GM18951 (cell line): ENCODE measurements around the gene THAP2.
"Not testable (repeated sequence)": the region's sequence is repeated elsewhere in the genome, so short reads cannot be mapped to it uniquely, and the experiment has no call there.

Experiments
- POLR2A ChIP-seq: IDR thresholded peaks from 4 replicates; pipeline ENCODE4 v1.6.1; 2011; ENCODE audit warnings: mild to moderate bottlenecking; ENCODE audit not compliant: insufficient read length, insufficient read depth; ENCODE audit errors: extremely low read depth
- in situ Hi-C: fragments of 300-500 bp; cut with MboI; formaldehyde crosslinking; loops from one replicate; pipeline ENCODE4 v1.12.0; 2022; ENCODE audit warnings: low sequenced_read_pairs, mixed read lengths, inconsistent platforms; ENCODE audit not compliant: unreplicated experiment

THAP2 gene

DNA sequence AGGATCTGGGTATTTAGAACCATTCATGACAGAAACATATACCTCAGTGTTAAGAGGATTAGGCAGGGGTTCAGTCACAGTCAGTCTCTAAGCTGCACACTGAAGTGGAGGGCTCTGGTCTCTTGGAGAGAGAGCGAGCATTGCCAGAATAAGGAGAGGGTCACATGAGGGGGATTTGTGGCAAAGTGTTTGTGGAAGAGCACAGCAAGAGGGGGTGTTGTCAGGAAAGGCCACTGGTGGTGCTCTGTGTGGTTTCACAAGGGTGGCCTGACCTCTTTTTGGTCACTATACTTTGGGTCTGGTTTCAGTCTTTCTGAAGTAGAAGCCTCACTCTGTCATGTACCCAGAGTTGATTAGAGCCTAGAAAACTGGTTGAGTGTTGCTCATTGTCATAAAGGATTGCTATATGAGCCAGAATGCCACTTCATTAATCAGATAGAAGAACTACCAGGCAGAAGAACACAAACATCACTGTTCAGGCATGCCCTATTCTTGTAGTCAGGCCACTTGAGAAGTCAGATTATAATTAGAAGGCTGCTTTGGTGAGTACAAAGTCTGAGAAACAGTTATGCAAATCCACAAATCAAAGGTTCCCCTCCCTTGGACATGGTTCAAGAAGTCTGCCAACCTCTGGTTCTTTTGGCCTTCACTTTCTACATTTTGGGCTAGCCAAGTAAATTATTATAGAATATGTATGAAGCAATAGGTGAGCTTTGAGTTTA, 30.2 kb downstream of the THAP2 start:
- in situ Hi-C loops: no loop called here
- TF ChIP-seq POLR2A: peak; percentile 17

DNA sequence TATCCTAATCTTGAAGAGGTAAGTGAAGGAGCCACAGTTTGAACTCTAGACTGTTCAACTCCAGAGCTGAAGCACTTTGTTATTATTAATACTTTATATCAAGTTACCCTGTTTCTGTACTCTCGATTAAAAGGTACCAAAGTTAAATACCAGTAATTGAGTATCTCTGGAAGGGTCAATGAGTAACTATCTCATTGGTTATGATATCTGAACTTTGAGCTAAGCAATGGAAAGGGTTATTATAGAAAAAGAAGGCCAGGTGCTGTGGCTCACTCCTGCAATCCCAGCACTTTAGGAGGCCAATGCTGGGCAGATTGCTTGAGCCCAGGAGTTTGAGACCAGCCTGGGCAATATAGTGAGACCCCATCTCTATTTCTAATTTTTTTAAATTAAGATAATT, 31.7 kb downstream of the THAP2 start:
- TF ChIP-seq POLR2A: no peak
- in situ Hi-C loops: no loop called here

DNA sequence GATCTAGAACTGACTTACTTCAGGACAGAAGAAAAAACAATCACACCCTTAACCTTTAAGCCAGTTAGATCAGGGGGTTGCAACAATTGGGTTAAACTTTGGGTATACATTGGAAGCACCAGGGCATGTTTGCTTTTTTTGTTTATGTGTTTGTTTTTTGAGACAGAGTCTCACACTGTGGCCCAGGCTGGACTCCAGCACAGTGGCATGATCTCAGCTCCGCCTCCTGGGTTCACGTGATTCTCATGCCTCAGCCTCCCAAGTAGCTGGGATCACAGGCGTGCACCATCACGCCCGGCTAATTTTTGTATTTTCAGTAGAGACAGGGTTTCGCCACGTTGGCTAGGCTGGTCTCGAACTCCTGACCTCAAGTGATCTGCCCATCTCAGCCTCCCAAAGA, 38.1 kb downstream of the THAP2 start:
- in situ Hi-C loops: not testable (repeated sequence)

DNA sequence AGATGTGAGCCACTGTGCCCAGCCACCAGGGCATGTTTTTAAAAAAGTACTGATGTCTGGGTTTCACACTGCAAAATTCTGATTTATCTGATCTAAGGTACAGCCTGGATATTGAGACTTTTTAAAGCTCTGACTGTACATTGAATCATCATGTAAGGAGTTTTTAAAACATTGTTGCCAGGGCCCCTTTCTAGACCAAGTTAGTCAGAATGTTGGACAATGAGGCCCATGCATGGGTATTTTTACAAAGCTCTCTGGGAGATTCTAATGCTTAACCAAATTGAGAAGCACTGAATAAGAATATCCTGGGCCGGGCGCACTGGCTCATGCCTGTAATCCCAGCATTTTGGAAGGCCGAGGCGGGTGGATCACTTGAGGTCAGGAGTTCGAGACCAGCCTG, 38.5 kb downstream of the THAP2 start:
- no peak for TF ChIP-seq POLR2A
- in situ Hi-C loops: no loop called here

DNA sequence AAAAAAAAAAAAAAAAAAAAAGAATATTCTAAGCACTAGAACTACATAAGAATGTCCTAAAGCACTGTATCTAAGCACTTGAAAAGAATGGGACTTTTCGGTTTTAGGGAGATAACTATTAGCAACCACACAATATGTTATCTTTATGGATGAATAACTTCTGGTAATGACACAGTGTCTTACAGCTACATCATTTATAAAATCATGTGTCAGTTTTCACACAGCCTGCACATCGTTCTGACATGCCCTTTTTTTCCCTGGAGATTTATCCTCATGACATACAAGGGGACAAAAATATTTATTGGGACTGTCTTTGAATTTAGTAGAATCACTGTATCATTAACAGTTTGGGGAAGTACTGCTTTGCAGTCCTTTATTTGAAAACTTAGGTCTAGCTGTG, 39.1 kb downstream of the THAP2 start:
- in situ Hi-C loops: no loop called here
- TF ChIP-seq POLR2A: no peak

DNA sequence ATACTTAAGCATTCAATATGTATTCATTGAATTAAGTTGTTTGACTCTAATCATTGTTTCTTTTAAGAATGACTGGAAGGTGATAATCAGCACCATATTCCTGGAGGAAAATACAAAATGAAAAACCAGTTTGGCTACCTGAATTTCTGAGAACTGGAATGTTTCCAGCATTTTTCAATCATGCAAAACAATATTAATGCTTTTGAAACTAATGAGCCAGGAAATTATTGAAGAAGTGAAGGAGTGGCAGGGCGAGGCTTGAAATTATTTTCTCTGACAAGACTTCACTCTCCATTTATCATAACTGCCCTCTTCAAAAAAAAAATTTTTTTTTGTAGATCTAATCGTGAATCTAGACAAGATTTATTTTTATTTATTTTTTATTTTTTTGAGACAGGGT, 40.8 kb downstream of the THAP2 start:
- in situ Hi-C loops: no loop called here
- TF ChIP-seq POLR2A: no peak

DNA sequence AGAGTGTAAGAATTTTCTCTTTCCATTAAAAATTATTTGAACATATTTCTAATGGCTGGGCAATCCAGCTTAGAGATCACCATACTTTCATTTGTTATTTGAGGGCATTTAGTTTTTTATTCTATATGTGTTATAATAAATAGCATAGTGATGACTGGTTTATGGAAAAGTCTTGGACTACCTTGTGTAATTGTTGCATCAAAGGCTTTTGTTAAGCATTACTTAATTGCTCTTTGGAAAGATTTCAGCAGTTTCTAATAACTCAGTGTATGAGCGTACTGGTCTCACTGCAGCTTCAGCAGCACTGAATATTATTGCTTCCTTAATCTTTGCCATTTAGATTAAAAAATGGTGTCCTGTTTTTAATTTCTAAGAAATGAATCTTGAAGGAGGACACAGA, 44.6 kb downstream of the THAP2 start:
- TF ChIP-seq POLR2A: no peak
- in situ Hi-C loops: no loop called here

DNA sequence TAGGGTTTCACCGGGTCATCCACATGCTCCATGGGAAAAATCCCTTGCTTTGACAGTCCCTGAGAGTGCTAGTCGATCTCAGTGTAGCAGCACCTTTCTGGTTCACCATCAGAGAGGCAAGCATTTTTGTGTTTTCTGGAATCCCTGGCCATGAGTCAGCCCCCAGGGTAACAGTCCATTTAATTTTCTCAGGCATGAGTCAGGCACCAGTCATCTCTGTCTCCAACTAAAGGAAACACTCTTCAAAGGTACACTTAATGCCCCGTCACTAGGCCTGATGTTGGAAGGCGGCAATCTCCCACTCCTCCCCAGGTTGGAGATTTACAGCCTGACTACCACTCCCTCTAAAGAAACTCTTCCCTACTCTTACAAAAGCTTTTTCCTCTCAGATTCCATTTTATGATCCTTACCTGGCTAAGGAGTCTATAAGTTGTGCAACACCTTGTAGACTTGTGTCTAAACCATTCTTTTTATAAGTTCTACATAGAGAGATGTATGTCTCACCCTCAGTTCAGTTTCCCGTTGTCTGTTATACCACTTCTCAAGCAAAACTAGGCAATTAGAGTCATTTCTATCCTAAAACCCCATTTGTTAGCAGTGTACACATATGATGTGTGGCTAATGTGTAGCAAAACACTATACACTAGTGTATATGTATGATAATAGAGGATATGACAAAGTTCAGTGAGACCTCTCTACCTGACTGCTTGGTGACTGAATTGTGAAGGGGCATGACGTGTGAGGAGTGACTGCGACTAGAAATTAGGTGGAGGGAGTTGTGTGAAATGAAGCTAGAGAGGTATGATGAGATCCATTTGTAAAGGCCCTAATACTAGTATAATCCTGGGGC, 46.4 kb downstream of the THAP2 start:
- no peak for TF ChIP-seq POLR2A
- in situ Hi-C loops: no loop called here

DNA sequence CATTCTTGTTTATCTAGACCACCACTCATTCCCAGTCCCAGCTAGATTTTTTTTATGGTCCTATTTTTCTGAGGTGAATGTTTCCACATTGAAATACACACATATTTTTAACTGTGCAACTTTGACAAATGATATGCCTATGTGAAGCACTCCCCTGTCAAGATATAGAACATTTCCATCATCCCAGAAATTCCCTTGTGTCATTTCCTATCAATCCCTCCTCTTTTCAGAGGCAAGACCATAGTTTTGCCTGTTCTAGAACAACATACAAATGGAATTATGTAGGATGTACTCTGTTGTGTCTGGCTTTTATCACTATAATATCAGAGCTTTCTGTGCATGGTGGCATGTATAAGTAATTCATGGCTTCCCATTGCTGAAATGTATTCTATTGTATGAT, 54.5 kb downstream of the THAP2 start:
- no peak for TF ChIP-seq POLR2A
- in situ Hi-C loops: no loop called here

DNA sequence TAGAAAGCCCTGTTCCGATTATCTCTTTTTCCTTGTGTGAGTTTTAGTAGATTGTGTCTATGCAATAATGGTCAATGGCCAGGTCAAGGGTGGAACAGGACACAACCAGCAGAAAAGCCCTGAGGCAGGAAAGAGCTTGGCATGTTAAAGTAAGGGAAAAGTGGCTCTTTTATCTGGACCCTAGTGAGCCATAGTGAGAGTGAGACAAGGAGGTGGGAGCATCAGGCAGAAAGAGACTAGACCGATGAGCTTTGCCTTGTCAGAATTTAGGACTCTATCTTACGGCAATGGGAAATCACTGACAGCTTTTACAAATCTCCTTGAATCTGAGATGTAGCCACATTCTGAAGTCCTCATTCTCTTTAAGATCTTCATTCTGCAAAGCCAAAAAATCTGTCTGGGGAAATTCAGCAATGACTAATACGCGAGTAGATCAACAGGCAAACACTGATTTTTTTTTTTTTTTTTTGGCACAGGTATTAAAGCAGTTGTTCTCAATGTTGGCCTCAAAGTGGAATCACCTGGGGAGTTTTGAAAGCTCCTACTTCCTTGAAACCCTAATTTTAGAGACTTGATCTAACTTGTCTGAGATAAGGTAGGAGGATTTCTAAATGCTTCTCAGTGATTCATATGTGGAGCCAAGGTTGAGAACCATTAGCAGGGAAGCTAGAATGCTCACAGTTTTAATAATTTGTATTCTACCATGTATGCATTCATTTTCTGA, 55.7 kb downstream of the THAP2 start:
- in situ Hi-C loops: no loop called here
- no peak for TF ChIP-seq POLR2A

DNA sequence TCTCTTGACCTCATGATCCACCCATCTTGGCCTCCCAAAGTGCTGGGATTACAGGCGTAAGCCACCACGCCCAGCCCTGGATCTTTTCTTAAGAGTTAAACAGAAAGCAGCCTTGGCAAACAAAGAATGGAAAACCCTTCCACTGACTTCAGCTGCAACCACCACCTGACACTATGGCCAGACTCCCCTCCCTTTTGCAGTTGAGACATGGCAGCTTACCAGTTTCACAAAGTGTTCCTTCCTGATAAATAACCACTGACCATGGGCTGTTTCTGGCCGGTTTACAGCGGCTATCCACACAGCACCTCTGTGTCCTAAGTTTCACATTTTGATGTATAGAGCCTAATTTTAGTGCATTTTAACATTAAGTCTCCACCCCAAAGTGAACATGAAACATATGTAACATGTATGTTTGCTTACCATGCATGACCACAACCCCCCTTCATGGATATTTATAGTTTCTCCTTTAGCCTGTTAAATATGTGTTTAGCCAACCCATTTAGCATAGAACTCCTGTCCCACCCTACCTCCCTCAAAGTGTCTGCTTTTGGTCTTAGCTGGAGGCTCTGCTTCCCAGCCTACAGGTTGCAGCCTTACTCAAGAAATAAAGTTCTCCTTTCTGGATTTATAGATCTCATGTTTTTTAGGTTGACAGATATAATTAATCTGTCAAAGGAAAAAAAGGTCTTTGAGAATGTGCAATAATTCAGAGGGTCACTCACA, 57.8 kb downstream of the THAP2 start:
- TF ChIP-seq POLR2A: no peak
- in situ Hi-C loops: no loop called here

DNA sequence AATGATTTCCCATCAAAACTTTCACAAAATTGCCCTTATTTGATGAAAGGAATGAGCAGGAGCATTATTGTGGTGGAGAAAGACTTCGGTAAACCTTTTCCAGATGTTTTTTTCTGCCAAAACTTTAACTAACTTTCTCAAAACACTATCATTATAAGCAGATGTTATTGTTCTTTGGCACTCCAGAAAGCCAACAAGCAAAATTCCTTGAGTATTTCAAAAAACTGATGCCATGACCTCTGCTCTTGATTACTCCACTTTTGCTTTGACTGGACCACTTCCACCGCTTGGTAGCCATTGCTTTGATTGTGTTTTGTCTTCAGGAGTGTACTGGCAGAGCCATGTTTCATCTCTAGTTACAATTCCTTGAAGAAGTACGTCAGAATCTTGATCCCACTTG, 60.9 kb downstream of the THAP2 start:
- TF ChIP-seq POLR2A: no peak
- in situ Hi-C loops: loop anchor here (25.0 kb wide), 1 partner anchor 313 kb away; no protein-coding TSS in a partner anchor

DNA sequence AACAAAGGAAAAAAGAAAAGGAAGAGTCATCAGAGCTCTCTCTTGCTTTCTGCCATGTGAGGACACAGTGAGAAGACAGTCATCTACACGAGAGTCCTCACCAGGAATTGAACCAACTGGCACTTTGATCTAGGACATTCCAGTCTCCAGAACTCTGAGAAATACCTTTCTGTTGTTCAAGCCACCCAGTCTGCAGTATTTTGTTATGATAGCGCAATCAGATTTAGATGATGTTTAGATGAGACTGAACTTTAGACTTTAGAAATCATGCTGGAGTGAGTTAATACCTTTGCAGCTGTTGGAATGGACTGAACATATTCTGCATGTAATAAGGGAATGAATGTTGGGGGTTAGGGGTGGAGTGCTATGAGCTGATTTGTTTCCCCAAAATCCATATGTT, 62.4 kb downstream of the THAP2 start:
- in situ Hi-C loops: loop anchor here (25.0 kb wide), 1 partner anchor 314 kb away; no protein-coding TSS in a partner anchor
- TF ChIP-seq POLR2A: no peak
